22Rv1 (cell line): Measurements from ENCODE around the gene PODXL.

Source experiments
- H3K27ac ChIP-seq: fragments of 450-650 bp; 2 replicates; pipeline ENCODE4 v1.5.1; 2017
- CTCF ChIP-seq: fragments of 450-650 bp; IDR thresholded peaks from 2 replicates; pipeline ENCODE4 v1.5.1; 2017; ENCODE audit warnings: mild to moderate bottlenecking
- ZFX ChIP-seq: fragments of 450-650 bp; IDR thresholded peaks from 2 replicates; pipeline ENCODE4 v1.6.1; 2017; ENCODE audit warnings: antibody characterized with exemption, borderline replicate concordance

Gene PODXL

GRCh38 chr7:131455546-131455945 is 100.9 kb downstream of the PODXL start:
- H3K27ac ChIP-seq, result no peak overlapping the region
- TF ChIP-seq ZFX (no peak), CTCF (no peak)

GRCh38 chr7:131455001-131455400 is 101.4 kb downstream of the PODXL start:
- no peak for TF ChIP-seq ZFX
- no peak for TF ChIP-seq CTCF
- no peak overlapping the region for H3K27ac ChIP-seq

GRCh38 chr7:131454498-131454897 is 101.9 kb downstream of the PODXL start:
- TF ChIP-seq ZFX (no peak), CTCF (no peak)
- H3K27ac ChIP-seq, result no peak overlapping the region
